Lung (tissue), 12 donors: ENCODE results near the gene RIC3. TPM values are rescaled to one million over a fixed set of nuclear protein-coding genes. Genes with fewer than 3 reads are reported as not detected.

Source experiments
- ATAC-seq: fragments of 200-7000 bp; cut with Tn5 transposase; one replicate; pipeline ENCODE4 v1.9.1; 2020; ENCODE audit warnings: moderate number of reproducible peaks; ENCODE audit not compliant: insufficient read depth, low FRiP score
- DNase-seq, 3 donors: peaks; one replicate each; pipeline ENCODE4 v3.0.0-alpha.2; 2013 to 2017
- H3K27ac ChIP-seq, 2 donors: one replicate each; pipeline ENCODE4 v1.5.1; 2013; ENCODE audit warnings: mild to moderate bottlenecking in 2 of 2, moderate library complexity in 2 of 2, control low read depth in 1 of 2, inconsistent platforms in 1 of 2, low read depth in 1 of 2, low read length in 1 of 2
- H3K27me3 ChIP-seq, 3 donors: one replicate each; pipeline ENCODE4 v1.5.1; 2013; ENCODE audit warnings: low read length in 2 of 3; ENCODE audit not compliant: control insufficient read depth in 3 of 3, insufficient read depth in 3 of 3
- H3K36me3 ChIP-seq, 4 donors: one replicate each; pipeline ENCODE4 v1.5.1; 2013; ENCODE audit warnings: low read length in 4 of 4, mild to moderate bottlenecking in 1 of 4, moderate library complexity in 1 of 4; ENCODE audit not compliant: control insufficient read depth in 4 of 4, insufficient read depth in 4 of 4
- H3K4me1 ChIP-seq, 5 donors: one replicate each; pipeline ENCODE4 v1.5.1; 2013; ENCODE audit warnings: low read length in 5 of 5, mild to moderate bottlenecking in 2 of 5, moderate library complexity in 1 of 5; ENCODE audit not compliant: control insufficient read depth in 5 of 5, insufficient read depth in 5 of 5
- H3K4me3 ChIP-seq: one replicate; pipeline ENCODE4 v1.5.1; 2013; ENCODE audit warnings: mild to moderate bottlenecking, control low read depth, moderate library complexity
- H3K9ac ChIP-seq, 2 donors: one replicate each; pipeline ENCODE4 v1.5.1; 2013; ENCODE audit warnings: low read length in 2 of 2, control low read depth in 1 of 2; ENCODE audit not compliant: insufficient read depth in 1 of 2
- H3K9me3 ChIP-seq, 4 donors: one replicate each; pipeline ENCODE4 v1.5.1; 2013; ENCODE audit warnings: low read length in 3 of 4, mild to moderate bottlenecking in 1 of 4, moderate library complexity in 1 of 4; ENCODE audit not compliant: control insufficient read depth in 4 of 4, insufficient read depth in 3 of 4
- WGBS, 2 donors: extraction: QIAGEN DNeasy Blood & Tissue Kit; methylation state at CpG; one replicate each; pipeline ENCODE4 v1.1.7; 2013; 5-methylcytosine and 5-hydroxymethylcytosine counted together
- polyA plus RNA-seq, 2 donors: library from polyadenylated mRNA; stranded (reverse); fragments of 200-250 nt; gene quantifications; one replicate each; pipeline ENCODE4 v1.2.1, GENCODE V29; 2013
- total RNA-seq, 2 donors: library from RNA; depleted of rRNA in 1 of 2; stranded (reverse); fragments of >200 nt in 1 of 2; gene quantifications; one replicate each; pipeline ENCODE4 v1.2.1, GENCODE V29; 2014 to 2021
- TF ChIP-seq, protein P1 (sequence below): IDR thresholded peaks from 2 replicates; pipeline ENCODE4 v1.5.1; 2012; ENCODE audit warnings: mild to moderate bottlenecking; ENCODE audit errors: control extremely low read depth, extremely low read depth
- donor health status: control.
- donor health status: control.
- donor health status: Bipolar disorder and iron deficiency.
- donor health status: healthy.
- donor health status: DM: yes; HTN: yes; CAD: no.

The RIC3 gene
- total and polyA plus RNA-seq, 4 donors: 2.0 to 10.2 (median 9.7) TPM

DNA sequence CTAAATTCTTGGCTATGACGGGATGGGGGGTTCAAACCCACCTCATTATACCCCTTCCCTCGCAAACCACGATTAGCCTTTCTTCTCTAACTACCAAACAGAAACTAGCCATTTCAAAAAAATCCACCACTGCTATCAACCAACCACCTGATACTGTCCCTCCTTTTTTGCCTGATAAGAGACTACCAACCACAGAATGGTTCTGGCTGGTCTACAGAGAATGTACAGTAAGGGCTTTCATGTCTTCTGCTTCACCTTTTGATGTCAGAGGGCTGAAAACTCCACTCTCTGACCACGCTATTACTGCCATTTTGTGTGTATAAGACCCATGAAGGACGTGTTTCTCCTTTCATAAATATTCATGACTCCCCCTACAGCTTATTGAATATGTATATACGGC is 19.1 kb downstream of the RIC3 start:
- Histone ChIP-seq H3K36me3 (no peaks in the 10 kb centered on the region), H3K27ac (no peak overlapping the region), H3K4me1 (no peaks in the 10 kb centered on the region), H3K9ac (no peak overlapping the region), H3K27me3 (no peaks in the 10 kb centered on the region), H3K4me3 (no peak overlapping the region), H3K9me3 (no peaks in the 10 kb centered on the region)
- ATAC-seq: no peak
- TF ChIP-seq, protein P1, sequence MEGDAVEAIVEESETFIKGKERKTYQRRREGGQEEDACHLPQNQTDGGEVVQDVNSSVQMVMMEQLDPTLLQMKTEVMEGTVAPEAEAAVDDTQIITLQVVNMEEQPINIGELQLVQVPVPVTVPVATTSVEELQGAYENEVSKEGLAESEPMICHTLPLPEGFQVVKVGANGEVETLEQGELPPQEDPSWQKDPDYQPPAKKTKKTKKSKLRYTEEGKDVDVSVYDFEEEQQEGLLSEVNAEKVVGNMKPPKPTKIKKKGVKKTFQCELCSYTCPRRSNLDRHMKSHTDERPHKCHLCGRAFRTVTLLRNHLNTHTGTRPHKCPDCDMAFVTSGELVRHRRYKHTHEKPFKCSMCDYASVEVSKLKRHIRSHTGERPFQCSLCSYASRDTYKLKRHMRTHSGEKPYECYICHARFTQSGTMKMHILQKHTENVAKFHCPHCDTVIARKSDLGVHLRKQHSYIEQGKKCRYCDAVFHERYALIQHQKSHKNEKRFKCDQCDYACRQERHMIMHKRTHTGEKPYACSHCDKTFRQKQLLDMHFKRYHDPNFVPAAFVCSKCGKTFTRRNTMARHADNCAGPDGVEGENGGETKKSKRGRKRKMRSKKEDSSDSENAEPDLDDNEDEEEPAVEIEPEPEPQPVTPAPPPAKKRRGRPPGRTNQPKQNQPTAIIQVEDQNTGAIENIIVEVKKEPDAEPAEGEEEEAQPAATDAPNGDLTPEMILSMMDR: no peak
- DNase-seq: no peak
- 86 to 95% methylated on average over 6 of the region's 6 CpGs for WGBS, 2 donors

DNA sequence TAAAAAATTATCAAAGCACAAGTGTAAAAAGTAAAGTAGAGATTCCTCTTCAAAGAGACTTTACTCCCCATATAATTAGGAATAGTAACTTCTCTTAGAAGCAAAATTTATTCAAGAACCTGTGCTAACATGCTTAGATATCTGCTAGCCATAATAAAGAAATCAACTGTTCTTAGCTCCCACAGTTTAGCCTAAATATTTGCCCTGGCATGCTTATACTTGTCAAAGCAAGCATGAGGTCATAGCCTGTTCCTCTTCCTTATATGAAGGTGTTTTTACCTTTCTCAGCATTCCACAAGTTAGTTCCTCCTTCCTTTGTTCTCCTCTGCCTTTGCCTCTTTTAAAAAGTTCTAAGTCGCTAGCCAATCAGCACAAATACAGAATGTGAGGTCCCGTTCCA is 30.3 kb downstream of the RIC3 start:
- TF ChIP-seq, protein P1: no peak
- Histone ChIP-seq H3K9ac (no peak overlapping the region), H3K9me3 (peaks cover 0 to 4% (median 0%) of the 10 kb centered on the region in 4 donors), H3K4me1 (no peaks in the 10 kb centered on the region), H3K27ac (no peak overlapping the region), H3K27me3 (no peaks in the 10 kb centered on the region), H3K4me3 (no peak overlapping the region), H3K36me3 (peaks cover 0 to 2% (median 0%) of the 10 kb centered on the region in 4 donors)
- WGBS, 2 donors: 86 to 94% methylated on average over 2 of the region's 2 CpGs
- DNase-seq (no peak), ATAC-seq (no peak)

DNA sequence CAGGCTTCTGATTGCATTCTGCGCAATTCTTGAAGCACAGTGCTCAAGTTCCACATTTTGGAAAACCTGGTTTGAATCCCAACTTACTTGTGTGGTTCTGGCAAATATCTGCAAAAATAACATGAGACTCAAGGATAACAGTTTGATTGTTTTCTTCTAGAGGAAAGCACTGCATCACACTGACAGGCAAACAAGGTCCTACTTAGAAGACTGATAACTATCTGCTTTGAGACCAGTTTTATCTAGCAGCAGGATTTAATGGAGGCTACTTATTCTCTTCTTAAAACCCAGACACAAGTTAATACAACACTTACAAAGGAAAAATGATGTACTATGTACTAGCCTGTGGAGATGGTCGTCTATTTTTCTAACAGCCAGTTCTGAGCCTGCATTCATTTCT is 41.4 kb downstream of the RIC3 start:
- ATAC-seq: no peak

More for the DNA sequence above, 41.4 kb downstream of the RIC3 start:
- H3K27ac ChIP-seq: no peak overlapping the region
- no peak overlapping the region for H3K9ac ChIP-seq
- 75 to 85% methylated on average over 2 of the region's 2 CpGs for WGBS, 2 donors
- TF ChIP-seq, protein P1: no peak
- H3K4me3 ChIP-seq: no peak overlapping the region
- H3K9me3 ChIP-seq: no peaks in the 10 kb centered on the region
- no peaks in the 10 kb centered on the region for H3K4me1 ChIP-seq
- no peak for DNase-seq
- H3K36me3 ChIP-seq: no peaks in the 10 kb centered on the region
- peaks cover 0 to 3% (median 0%) of the 10 kb centered on the region in 3 donors for H3K27me3 ChIP-seq
